ENCODE data around the gene PNPLA7.

DNA sequence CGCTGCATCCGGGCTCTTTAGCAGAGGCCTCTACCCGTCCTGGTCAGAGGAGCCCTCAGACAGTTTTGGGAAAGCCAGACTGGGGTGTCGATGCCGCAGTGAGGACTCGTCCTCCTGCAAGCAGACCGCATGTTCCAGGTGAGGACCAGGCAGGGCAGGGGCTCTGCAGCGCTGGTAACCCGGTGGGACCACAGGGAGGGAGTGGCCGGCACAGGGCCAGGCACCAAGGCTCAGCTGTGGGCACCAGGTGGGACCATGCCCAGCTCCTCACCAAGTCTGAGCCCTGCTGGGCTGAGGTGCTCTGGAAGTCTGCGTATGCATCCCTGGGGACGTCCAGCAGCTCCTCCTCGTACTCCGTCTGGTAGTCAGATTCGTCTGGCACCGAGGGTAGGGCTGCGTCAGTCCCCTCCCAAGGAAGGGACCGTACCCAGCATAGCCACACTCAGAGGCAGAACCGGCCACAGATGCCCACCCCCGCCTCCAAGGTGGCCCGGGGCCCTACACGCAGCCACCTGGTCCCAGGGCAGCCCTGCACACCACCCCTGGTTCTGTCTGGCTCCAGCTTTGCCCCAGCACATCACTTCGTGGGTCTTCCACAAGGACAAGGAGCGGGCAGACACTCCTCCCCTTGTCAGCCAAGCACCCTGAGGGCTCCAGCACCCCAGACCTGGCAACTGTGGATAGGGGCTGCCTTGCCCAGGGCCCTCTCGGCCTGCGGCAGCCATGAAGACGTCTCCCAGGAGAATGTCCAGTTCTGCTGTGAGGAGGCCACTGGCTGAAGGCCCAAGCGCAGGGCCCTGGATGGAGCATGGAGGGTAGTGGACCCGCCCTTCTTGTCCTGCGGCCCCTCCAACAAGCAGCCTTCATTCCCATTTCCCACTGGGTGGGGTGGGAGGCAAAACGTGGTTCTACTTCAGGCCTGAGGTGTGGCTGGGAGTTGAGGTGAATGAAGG is 89.6 kb downstream of the PNPLA7 start:
- TF ChIP-seq POLR2AphosphoS5 (IDR thresholded peaks at IDR 0.05; ENCODE audit: low read length) (no peak), TCF7 (IDR thresholded peaks at IDR 0.05; ENCODE audit: borderline replicate concordance) (no peak)
- TF ChIP-seq, protein P1, sequence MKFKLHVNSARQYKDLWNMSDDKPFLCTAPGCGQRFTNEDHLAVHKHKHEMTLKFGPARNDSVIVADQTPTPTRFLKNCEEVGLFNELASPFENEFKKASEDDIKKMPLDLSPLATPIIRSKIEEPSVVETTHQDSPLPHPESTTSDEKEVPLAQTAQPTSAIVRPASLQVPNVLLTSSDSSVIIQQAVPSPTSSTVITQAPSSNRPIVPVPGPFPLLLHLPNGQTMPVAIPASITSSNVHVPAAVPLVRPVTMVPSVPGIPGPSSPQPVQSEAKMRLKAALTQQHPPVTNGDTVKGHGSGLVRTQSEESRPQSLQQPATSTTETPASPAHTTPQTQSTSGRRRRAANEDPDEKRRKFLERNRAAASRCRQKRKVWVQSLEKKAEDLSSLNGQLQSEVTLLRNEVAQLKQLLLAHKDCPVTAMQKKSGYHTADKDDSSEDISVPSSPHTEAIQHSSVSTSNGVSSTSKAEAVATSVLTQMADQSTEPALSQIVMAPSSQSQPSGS (IDR thresholded peaks at IDR 0.05; ENCODE audit: low read length): no peak
- TF ChIP-seq, protein P2, sequence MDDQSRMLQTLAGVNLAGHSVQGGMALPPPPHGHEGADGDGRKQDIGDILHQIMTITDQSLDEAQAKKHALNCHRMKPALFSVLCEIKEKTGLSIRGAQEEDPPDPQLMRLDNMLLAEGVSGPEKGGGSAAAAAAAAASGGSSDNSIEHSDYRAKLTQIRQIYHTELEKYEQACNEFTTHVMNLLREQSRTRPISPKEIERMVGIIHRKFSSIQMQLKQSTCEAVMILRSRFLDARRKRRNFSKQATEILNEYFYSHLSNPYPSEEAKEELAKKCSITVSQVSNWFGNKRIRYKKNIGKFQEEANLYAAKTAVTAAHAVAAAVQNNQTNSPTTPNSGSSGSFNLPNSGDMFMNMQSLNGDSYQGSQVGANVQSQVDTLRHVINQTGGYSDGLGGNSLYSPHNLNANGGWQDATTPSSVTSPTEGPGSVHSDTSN (IDR thresholded peaks at IDR 0.05; ENCODE audit: insufficient replicate concordance, low read depth, low read length): no peak

Data from GM12878 (cell line).